ENCODE data around the gene DNAH9.
A peak's percentile ranks its signal among the peaks of the same experiment; 100 is the strongest.

DNAH9 gene

GRCh38 chr17:11990363-11990983 is 392.2 kb downstream of the DNAH9 start:
- DNase-seq = no peak

GRCh38 chr17:11991461-11991860 is 393.2 kb downstream of the DNAH9 start:
- DNase-seq = no peak

GRCh38 chr17:11996722-11997146 is 398.5 kb downstream of the DNAH9 start:
- peak; percentile 37 for DNase-seq

DNA sequence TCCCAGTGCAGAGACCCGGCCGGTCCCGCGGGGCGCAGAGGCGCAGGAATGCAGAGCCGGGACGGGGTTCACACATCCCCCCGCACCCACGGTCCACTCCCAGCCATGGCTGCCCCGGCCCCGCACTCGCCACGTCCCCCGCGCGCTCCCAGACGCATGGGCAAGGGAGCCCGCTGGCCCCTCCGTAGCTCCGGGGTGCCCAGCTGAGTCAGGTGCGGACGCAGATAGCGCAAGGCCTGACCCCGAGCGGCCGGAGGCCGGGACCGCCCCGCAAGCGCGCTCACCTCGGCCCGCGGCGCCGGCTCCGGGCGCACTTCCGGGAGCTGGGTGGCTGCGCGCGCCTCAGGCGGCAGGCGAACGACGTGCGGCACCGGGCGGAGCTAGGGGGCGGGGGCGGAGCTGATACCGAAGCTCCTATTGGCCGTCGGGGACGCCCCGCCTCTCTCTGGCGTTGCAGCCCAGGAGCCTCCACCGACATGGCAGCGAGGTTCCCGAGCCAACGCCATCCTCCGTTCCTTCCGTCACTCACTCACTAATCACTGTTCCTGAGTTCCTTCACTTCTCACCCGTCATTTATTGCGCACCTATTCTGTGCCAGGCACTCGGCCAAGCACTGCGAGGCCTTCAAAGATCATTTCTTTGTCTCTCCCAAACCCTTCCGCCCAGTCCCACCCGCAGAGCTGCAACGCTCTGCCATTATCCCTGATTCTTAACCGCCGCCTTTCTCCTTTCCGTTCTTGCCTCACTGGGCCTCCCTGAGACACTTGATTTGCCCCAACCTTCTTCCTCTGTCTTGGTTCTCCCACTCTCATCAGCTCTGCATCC is 399.1 kb downstream of the DNAH9 start, which contains the start of gene ZNF18:
Gene ZNF18 (minus strand): TSS at position 329 of the 825 bp plus-strand sequence. CDS start 4,646 bp downstream, outside the sequence.
- peak; percentile 96 for DNase-seq

- no peak for DNase-seq
Measured at GRCh38 chr17:11997972-11998233, 399.6 kb downstream of the DNAH9 start.

DNA sequence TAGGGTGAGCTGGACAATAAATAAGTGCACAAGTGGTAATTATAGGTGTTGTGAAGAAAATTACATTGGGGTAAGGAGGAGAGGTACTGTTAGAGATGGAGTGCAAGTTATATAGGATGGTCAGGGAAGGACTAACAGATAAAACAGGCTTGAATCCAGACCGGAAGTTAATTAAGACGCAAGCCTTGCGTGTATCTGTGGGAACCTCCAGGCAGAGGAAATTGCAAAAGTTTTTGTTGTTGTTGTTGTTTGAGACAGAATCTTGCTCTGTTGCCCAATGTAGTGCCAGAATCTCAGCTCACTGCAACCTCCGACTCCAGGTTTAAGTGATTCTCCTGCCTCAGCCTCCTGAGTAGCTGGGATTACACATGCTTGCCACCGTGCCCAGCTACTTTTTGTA is 401.4 kb downstream of the DNAH9 start:
- no peak for DNase-seq

GRCh38 chr17:12007466-12007865 is 409.2 kb downstream of the DNAH9 start:
- no peak for DNase-seq
